C4-2B (cell line): ENCODE data around the gene TXNDC8.

ENCODE experiments used
- H3K27ac ChIP-seq: fragments of 450-650 bp; 2 replicates; pipeline ENCODE4 v1.5.1; 2017
- ZFX ChIP-seq: fragments of 450-650 bp; IDR thresholded peaks from 2 replicates; pipeline ENCODE4 v1.6.1; 2017
- TF ChIP-seq, protein P1 (sequence below): fragments of 450-650 bp; conservative IDR thresholded peaks from 2 replicates; pipeline ENCODE4 v1.5.1; 2017; ENCODE audit warnings: mild to moderate bottlenecking

Gene TXNDC8

DNA sequence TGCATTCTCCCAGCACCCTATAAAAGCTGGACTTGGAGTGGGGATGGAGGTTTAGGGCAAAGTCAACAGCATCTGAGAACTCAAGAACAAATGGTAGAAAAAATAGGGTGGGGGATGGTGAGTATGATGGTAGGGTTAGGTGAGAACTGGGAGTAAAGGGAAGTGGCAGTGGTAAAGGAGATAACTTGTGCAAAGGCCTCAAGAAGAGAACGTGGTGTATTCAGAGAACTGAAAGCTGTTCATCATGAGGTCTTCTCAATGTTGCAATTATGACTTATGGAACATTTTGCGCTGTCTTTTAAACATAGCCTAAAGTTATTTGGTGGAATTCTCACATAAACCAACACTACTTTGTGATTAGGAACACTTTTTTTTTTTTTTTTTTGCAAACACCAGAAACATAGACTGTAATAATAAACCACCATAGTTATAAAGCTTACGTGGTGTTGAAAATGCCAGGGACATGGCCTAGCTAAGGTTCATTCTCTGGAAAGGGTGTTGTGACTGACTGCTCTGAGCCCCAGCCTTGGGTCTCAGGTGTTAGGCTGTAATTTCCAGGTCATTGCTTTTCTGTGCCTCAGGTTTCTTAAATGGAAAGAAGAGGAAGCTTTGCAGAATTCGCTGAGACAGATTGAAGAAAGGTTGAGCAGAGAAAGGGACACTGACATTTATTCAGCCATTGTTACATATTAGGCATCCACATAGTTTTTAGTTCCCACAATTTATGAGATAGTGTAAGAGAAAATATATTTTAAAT is 19.2 kb upstream of the TXNDC8 start:
- TF ChIP-seq, protein P1, sequence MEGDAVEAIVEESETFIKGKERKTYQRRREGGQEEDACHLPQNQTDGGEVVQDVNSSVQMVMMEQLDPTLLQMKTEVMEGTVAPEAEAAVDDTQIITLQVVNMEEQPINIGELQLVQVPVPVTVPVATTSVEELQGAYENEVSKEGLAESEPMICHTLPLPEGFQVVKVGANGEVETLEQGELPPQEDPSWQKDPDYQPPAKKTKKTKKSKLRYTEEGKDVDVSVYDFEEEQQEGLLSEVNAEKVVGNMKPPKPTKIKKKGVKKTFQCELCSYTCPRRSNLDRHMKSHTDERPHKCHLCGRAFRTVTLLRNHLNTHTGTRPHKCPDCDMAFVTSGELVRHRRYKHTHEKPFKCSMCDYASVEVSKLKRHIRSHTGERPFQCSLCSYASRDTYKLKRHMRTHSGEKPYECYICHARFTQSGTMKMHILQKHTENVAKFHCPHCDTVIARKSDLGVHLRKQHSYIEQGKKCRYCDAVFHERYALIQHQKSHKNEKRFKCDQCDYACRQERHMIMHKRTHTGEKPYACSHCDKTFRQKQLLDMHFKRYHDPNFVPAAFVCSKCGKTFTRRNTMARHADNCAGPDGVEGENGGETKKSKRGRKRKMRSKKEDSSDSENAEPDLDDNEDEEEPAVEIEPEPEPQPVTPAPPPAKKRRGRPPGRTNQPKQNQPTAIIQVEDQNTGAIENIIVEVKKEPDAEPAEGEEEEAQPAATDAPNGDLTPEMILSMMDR = no peak
- H3K27ac ChIP-seq = no peak overlapping the region

DNA sequence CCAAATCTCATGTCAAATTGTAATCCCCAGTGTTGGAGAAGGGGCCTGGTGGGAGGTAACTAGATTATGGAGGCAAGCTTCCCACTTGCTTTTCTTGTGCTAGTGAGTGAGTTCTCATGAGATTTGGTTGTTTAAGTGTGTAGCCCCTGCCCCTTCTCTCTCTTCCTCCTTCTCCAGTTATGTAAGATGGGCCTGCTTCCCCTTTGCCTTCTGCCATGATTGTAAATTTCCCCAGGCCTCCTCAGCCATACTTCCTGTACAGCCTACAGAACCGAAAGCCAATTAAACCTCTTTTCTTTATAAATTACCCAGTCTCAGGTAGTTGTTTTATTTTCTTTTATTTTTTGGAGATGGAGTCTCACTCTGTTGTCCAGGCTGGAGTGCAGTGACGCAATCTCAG is 18.2 kb upstream of the TXNDC8 start:
- TF ChIP-seq, protein P1 = no peak
- no peak for TF ChIP-seq ZFX
- H3K27ac ChIP-seq = no peak overlapping the region

DNA sequence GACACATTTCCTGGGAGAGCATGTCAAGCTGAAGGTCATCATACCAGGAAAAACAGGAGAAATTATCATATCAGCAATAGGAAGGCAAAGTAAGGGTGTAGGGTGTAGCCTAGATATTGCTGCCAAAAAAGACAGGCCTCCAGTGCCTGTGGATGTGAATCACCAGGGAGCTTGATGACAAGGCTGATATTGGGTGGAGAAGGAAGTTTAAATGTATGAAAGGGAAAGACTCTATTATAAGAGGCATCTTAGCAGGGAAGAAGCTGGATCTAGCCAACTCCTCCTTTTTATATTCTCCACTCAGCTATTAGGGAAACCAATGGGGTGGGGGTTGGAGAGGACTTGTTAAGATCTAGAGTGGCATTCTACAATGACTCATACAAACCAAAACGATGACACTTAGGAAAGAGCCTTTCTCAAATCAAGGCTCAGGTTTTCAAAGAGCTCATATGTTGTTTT is 13.4 kb upstream of the TXNDC8 start:
- TF ChIP-seq ZFX = no peak
- H3K27ac ChIP-seq = no peak overlapping the region

DNA sequence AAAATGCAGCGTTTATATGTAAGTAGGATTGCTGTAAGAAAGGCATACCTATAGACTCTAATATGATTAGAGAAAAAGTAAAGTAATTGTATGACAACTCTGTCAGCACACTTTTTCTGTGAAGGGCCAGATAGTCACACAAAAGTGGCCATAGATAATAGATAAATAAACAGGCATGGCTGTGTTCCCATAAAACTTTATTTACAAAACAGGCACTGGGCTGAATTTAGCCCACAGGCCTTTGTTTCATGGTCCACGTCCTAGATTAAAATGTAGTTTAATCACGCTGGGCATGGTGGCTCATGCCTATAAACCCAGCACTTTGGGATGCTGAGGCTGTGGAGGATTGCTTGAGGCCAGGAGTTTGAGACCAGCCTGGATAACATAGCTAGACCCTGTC is 8.7 kb upstream of the TXNDC8 start:
- H3K27ac ChIP-seq = no peak overlapping the region
- no peak for TF ChIP-seq ZFX
- TF ChIP-seq, protein P1 = no peak

DNA sequence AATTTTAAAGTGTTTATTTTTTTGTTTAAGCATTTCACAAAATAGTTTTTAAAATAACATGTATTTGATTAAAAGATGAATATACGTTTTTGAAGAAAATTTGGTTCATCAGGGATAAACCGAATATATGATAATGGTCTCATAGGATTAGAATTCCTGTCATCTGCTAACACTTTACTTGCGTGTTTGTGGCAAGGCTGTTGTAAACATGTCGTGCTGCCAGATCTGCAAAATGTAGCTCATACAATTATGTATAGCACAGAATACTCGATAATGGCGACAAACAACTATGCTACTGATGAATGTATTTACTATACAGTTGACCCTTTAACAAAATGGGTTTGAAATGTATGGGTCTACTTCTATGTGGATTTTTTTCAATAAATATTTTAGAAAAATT is 7.2 kb upstream of the TXNDC8 start:
- TF ChIP-seq ZFX = no peak
- TF ChIP-seq, protein P1 = no peak

DNA sequence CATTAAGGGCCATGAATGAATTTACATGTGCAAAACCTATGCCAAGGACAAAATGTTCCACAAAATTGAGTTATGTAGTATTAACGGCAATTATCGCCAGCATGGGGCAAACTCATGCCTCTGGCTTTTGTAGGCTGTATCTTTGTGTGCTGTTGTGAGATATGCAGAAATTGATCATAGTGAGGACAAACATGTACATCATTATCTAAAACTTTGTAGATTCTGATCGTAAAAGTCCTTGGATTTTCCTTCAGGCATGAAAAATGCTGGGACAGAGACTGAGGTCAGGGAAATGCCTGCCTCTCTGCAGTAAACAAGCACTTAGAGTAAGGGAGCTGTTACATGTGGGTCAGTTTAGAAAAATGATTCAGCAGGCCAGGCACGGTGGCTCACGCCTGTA is 5.9 kb upstream of the TXNDC8 start:
- TF ChIP-seq, protein P1 = no peak
- no peak for TF ChIP-seq ZFX
- H3K27ac ChIP-seq = no peak overlapping the region

More for the DNA sequence above, 7.2 kb upstream of the TXNDC8 start:
- no peak overlapping the region for H3K27ac ChIP-seq

DNA sequence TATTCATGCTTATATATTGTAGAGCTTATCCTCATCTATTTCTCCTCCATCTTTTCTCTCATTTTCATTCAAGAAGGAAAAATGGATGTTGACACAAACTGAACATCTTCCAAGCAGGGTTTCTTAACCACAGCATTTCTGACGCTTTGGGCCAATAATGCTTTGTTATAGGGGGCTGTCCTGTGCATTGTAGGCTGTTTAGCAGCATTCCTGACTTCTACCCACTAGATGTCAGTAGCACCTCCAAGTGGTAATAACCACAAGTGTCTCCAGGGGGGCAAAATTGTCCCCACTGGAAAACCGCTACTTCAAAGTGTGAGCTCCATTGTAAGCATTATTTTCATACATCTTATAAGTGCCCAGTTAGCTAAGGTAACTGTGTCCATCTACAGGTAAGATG is 2.6 kb upstream of the TXNDC8 start:
- H3K27ac ChIP-seq = no peak overlapping the region
- TF ChIP-seq ZFX = no peak
- TF ChIP-seq, protein P1 = peak; percentile 40

DNA sequence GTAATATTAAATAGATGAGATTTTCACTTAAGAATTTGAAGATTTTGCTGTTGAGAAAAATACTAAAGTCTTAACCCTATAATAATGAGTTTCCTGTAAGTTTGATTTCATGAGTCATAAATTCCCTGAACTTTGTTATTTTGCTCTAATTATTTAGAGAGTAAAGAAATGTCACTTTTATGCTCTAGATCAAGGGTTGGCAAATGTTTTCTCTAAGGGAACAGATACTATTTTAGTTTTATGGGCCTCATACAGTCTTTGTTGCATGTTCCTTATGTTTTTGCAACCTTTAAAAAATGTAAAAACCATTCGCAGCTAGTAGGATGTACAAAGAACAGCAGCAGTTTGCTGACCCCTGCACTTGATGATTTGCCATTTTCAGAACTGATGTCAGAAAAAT is 480 bp upstream of the TXNDC8 start:
- no peak overlapping the region for H3K27ac ChIP-seq
- TF ChIP-seq, protein P1 = no peak
- TF ChIP-seq ZFX = no peak
